ENCODE measurements around the gene SAMD1. TPM values are rescaled to one million over a fixed set of nuclear protein-coding genes. Genes with fewer than 3 reads are reported as not detected.

The SAMD1 gene
- polyA plus RNA-seq, 3 donors = 0.78 to 19.4 (median 1.4) TPM

DNA sequence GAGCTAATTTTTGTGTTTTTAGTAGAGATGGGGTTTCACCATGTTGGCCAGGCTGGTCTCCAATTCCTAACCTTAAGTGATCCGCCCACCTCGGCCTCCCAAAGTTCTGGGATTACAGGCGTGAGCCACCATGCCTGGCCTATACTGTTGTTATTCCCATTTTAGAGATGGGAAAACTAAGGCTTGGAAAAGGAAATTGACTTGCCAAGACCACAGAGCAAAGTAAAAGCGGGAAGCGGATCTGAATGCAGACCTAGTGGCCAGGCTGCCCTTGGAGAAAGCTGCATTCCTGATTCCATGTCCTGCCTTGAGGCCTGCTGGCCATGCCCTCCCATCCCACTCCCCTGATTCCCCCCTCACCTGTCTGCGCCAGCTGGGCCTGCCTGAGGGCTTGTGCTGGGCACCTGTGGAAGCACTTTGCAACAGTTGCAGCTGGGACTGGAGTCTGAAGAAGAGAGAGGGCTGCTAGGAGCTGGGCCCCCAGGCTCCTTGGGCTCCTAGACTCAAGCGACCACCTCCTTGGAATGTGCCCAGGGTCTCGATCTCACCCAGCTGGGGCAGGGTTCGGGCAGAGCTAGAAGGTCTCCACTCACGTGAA, 34.4 kb downstream of the SAMD1 start:
- H3K36me3 Mint-ChIP-seq = peaks cover 22 to 23% of the 10 kb centered on the region in 2 donors
- H3K4me3 Mint-ChIP-seq = peak overlapping the region in 1 of 2 donors; percentile 71
- Histone ChIP-seq H3K79me2 (ENCODE audit: insufficient read depth, low read length) (no peaks in the 10 kb centered on the region), H3K27me3 (ENCODE audit: control insufficient read depth in 2 of 2, insufficient read depth in 2 of 2, low read length in 2 of 2) (peaks cover 16 to 49% of the 10 kb centered on the region in 2 donors), H4K20me1 (ENCODE audit: insufficient read depth, low read length) (no peaks in the 10 kb centered on the region), H3K27ac (ENCODE audit: low read depth in 1 of 2, low read length in 2 of 2) (no peak overlapping the region), H3K4me1 (ENCODE audit: control insufficient read depth in 1 of 2, insufficient read depth in 2 of 2, low read length in 2 of 2) (peaks cover 6 to 9% of the 10 kb centered on the region in 2 donors), H2AFZ (ENCODE audit: insufficient read depth, low read depth, low read length, poor library complexity, severe bottlenecking) (no peak overlapping the region), H3K4me2 (replicated peaks; ENCODE audit: extremely low read depth, low read length, poor library complexity, severe bottlenecking) (no peak overlapping the region), H3K36me3 (replicated peaks in 1 of 2; ENCODE audit: control insufficient read depth in 1 of 2, insufficient read depth in 2 of 2, low read length in 2 of 2) (peaks cover 13 to 19% of the 10 kb centered on the region in 2 donors), H3K9ac (ENCODE audit: insufficient read depth, low read length, poor library complexity, severe bottlenecking) (no peak overlapping the region), H3K4me3 (replicated peaks in 1 of 3; ENCODE audit: low read depth in 2 of 3, low read length in 3 of 3) (no peak overlapping the region), H3K9me3 (replicated peaks in 1 of 2; ENCODE audit: control insufficient read depth in 1 of 2, insufficient read depth in 1 of 2, low read length in 2 of 2) (peaks cover 8 to 10% of the 10 kb centered on the region in 2 donors)
- peaks cover 56 to 72% (median 64%) of the 10 kb centered on the region in 3 donors for H3K27me3 Mint-ChIP-seq (ENCODE audit: low read depth in 3 of 3)
- no peak for DNase-seq
- TF ChIP-seq CTCF (IDR thresholded peaks at IDR 0.05) = no peak
- peaks cover 20% of the 10 kb centered on the region for H3K4me1 Mint-ChIP-seq
- WGBS (ENCODE audit: insufficient coverage) = 98% methylated on average over 4 of the region's 10 CpGs
- intact Hi-C loops (cut with micrococcal nuclease) = no loop called here
- H3K27ac Mint-ChIP-seq = no peak overlapping the region
- peaks cover 5 to 23% (median 9%) of the 10 kb centered on the region in 7 donors for H3K9me3 Mint-ChIP-seq

DNA sequence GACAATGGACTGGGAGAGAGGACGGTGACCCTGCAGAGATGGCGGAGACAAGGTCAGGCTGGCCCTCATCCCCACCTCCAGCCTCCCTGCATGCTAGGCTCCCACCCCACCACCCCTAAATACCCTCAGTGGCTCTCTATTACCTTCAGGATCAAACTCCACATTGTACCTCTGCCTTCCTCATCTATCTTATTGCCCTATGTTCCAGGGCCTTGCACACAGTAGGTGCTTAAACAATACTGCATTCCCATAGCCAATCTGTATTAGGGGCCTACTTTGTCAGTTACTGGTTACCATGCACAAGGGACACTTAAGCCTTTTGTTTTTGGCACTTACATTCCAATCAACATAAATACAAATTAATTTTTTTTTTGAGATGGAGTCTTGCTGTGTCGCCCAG, 35.2 kb downstream of the SAMD1 start:
- Histone ChIP-seq H4K20me1 (ENCODE audit: insufficient read depth, low read length) (no peaks in the 10 kb centered on the region), H3K4me2 (replicated peaks; ENCODE audit: extremely low read depth, low read length, poor library complexity, severe bottlenecking) (no peak overlapping the region), H3K27ac (ENCODE audit: low read depth in 1 of 2, low read length in 2 of 2) (no peak overlapping the region), H3K4me1 (ENCODE audit: control insufficient read depth in 1 of 2, insufficient read depth in 2 of 2, low read length in 2 of 2) (peaks cover 6 to 9% of the 10 kb centered on the region in 2 donors), H3K27me3 (ENCODE audit: control insufficient read depth in 2 of 2, insufficient read depth in 2 of 2, low read length in 2 of 2) (peaks cover 16 to 46% of the 10 kb centered on the region in 2 donors), H3K36me3 (replicated peaks in 1 of 2; ENCODE audit: control insufficient read depth in 1 of 2, insufficient read depth in 2 of 2, low read length in 2 of 2) (peaks cover 21 to 27% of the 10 kb centered on the region in 2 donors), H3K9me3 (replicated peaks in 1 of 2; ENCODE audit: control insufficient read depth in 1 of 2, insufficient read depth in 1 of 2, low read length in 2 of 2) (peaks cover 8 to 10% of the 10 kb centered on the region in 2 donors), H3K4me3 (replicated peaks in 1 of 3; ENCODE audit: low read depth in 2 of 3, low read length in 3 of 3) (no peak overlapping the region), H3K9ac (ENCODE audit: insufficient read depth, low read length, poor library complexity, severe bottlenecking) (no peak overlapping the region), H2AFZ (ENCODE audit: insufficient read depth, low read depth, low read length, poor library complexity, severe bottlenecking) (no peak overlapping the region), H3K79me2 (ENCODE audit: insufficient read depth, low read length) (no peaks in the 10 kb centered on the region)
- Mint-ChIP-seq H3K27me3 (ENCODE audit: low read depth in 3 of 3) (peaks cover 52 to 64% (median 56%) of the 10 kb centered on the region in 3 donors), H3K27ac (peak overlapping the region in 1 of 7 donors; percentile 49), H3K9me3 (peaks cover 5 to 23% (median 9%) of the 10 kb centered on the region in 7 donors), H3K36me3 (peaks cover 30% of the 10 kb centered on the region in 2 donors), H3K4me3 (no peak overlapping the region), H3K4me1 (peaks cover 20% of the 10 kb centered on the region)
- intact Hi-C loops (cut with micrococcal nuclease) = no loop called here
- no peak for DNase-seq
- no peak for TF ChIP-seq CTCF (IDR thresholded peaks at IDR 0.05)
- WGBS (ENCODE audit: insufficient coverage) = 92% methylated on average over 2 of the region's 3 CpGs
